ELR (cell line): ENCODE data around the gene FRMD4A.
"Not testable (repeated sequence)": the region's sequence is repeated elsewhere in the genome, so short reads cannot be mapped to it uniquely, and the experiment has no call there.

ENCODE experiments used
- DNase-seq: peaks from one replicate; pipeline ENCODE4 v3.0.0-alpha.2; 2015; ENCODE audit warnings: low read depth

FRMD4A gene

GRCh38 chr10:14102056-14102455 is 228.7 kb downstream of the FRMD4A start:
- peak; percentile 57 for DNase-seq

GRCh38 chr10:14099885-14100284 is 230.8 kb downstream of the FRMD4A start:
- DNase-seq, result no peak

GRCh38 chr10:14093730-14094484 is 236.8 kb downstream of the FRMD4A start:
- peak; percentile 74 for DNase-seq

- no peak for DNase-seq
These were observed 237.9 kb downstream of the FRMD4A start for GRCh38 chr10:14092799-14093198.

GRCh38 chr10:14089556-14090292 is 241.0 kb downstream of the FRMD4A start:
- no peak for DNase-seq

GRCh38 chr10:14087566-14087965 is 243.2 kb downstream of the FRMD4A start:
- DNase-seq, result no peak

GRCh38 chr10:14086596-14086995 is 244.1 kb downstream of the FRMD4A start:
- DNase-seq, result peak; percentile 96

GRCh38 chr10:14084875-14085274 is 245.8 kb downstream of the FRMD4A start:
- peak; percentile 91 for DNase-seq

- DNase-seq, result no peak
These were observed 249.9 kb downstream of the FRMD4A start for GRCh38 chr10:14080795-14081194.

GRCh38 chr10:14077430-14077829 is 253.3 kb downstream of the FRMD4A start:
- no peak for DNase-seq

- DNase-seq, result peak; percentile 100
These were observed 256.5 kb downstream of the FRMD4A start for GRCh38 chr10:14074062-14074884.

GRCh38 chr10:14072541-14072940 is 258.2 kb downstream of the FRMD4A start:
- DNase-seq, result peak; percentile 70

- DNase-seq, result no peak
These were observed 258.8 kb downstream of the FRMD4A start for GRCh38 chr10:14071956-14072355.

- DNase-seq, result no peak
These were observed 262.0 kb downstream of the FRMD4A start for GRCh38 chr10:14068601-14069250.

GRCh38 chr10:14067638-14068037 is 263.1 kb downstream of the FRMD4A start:
- not testable (repeated sequence) for DNase-seq

- no peak for DNase-seq
These were observed 264.6 kb downstream of the FRMD4A start for GRCh38 chr10:14066106-14066505.

GRCh38 chr10:14063531-14064285 is 267.0 kb downstream of the FRMD4A start:
- no peak for DNase-seq

- no peak for DNase-seq
These were observed 268.0 kb downstream of the FRMD4A start for GRCh38 chr10:14062528-14063260.

GRCh38 chr10:14060320-14061070 is 270.2 kb downstream of the FRMD4A start:
- no peak for DNase-seq
